HuH-7.5 (cell line): ENCODE results near the gene EXOG.
A peak's percentile ranks its signal among the peaks of the same experiment; 100 is the strongest.

ENCODE experiments used
- DNase-seq: peaks from one replicate; pipeline ENCODE4 v3.0.0; 2011; ENCODE audit warnings: low spot score

The EXOG gene

GRCh38 chr3:38473229-38473628, 22.9 kb upstream of the EXOG start:
- no peak for DNase-seq

DNA sequence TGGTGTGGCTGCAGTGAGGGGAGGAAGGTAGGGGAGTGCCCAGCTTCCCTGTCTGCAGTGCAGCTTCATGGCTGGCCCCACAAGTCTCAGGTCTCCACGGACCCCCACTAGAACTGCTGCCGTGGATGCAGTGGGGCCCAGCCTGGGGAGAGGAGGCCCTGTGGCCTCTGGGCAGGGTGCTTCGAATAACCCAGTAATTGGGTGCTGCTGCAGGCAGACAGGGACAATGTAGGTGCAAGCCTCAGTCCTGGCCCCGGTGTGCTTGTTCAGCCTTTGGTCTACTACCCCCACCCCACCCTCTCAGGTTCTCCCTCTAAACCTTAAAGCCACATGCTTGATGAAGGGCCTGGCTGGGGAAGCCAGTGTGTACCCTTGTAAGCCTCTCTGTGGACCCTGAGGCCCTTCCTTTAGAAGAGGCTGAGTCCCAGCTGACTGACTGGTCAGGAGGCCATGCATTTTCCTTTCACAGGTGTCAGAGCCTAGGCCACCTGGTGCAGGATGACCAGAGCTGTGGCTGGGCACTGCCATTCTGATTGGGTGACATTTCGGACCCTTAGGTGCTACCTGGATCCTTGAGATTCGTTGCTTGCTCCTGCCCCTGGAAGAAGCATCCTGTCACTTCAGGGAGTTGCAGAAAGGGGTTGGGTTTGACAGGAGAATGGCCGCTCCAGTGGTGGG, 21.1 kb upstream of the EXOG start:
- no peak for DNase-seq

GRCh38 chr3:38475716-38476115, 20.4 kb upstream of the EXOG start:
- no peak for DNase-seq

- no peak for DNase-seq
Observed at GRCh38 chr3:38476157-38476756, 19.9 kb upstream of the EXOG start.

GRCh38 chr3:38477057-38477820, 18.9 kb upstream of the EXOG start:
- DNase-seq, result no peak

DNA sequence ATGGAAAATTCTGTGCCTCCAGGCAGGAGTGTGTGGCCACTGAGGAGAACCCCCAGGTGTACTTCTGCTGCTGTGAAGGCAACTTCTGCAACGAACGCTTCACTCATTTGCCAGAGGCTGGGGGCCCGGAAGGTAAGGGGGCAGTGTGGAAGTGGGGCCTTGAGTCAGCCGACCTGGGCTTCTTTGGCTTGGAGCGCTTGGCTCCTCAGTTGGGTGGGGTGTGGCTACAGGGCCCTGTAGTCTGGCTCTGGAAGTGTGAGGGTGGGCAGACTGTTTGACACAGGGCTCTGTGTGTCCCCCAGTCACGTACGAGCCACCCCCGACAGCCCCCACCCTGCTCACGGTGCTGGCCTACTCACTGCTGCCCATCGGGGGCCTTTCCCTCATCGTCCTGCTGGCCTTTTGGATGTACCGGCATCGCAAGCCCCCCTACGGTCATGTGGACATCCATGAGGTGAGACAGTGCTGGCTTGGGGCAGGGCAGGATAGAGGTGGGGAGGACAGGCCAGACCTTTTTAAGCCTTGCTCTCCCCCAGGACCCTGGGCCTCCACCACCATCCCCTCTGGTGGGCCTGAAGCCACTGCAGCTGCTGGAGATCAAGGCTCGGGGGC, 18.2 kb upstream of the EXOG start:
- DNase-seq, result no peak

- DNase-seq, result no peak
Observed at GRCh38 chr3:38478901-38479300, 17.2 kb upstream of the EXOG start.

DNA sequence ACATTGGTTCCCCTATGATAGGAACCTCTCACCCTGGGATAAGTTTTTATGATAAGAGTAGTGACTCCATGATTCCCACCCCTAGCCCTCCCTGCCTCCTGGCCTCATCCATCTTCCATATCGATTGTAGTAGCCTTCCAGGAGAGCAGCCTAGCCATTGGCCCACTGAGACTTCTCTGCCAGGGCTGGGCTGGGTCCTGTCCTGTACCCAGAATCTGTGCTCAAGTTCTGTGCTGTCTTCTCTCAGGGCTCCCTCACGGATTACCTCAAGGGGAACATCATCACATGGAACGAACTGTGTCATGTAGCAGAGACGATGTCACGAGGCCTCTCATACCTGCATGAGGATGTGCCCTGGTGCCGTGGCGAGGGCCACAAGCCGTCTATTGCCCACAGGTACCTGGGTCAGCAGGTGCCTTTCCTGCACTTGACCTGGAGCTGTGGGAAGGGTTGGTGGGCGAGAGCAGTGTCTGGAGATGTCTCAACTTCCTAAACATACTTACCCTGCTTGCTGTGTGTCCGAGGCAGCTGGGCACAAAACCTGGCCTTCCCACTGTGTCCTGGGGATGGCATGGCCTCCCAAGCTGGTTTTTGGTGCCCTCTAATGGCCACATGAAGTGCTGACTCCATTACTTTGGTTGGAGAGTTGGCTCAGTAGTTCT, 16.6 kb upstream of the EXOG start:
- peak; percentile 82 for DNase-seq

GRCh38 chr3:38480093-38480445, 16.1 kb upstream of the EXOG start:
- DNase-seq, result no peak

DNA sequence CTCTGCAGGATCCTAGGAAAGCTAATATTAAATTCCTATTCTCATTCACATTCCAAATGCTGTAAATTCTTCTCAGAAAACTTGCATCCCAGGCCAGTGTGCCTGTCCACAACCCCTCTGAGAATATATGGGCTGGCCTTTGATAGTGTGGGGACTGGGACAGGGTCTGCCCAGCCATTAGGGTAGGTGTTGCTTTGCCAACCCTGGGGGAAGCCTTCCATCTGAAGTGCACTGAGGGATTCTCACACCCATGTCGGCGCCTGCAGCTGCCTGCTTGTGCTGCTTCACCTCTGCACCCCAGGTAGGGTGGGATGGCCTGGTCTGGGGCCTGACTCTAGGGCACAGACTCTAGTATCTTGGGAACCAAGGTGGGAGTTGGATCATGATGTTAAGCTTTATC, 15.2 kb upstream of the EXOG start:
- DNase-seq, result no peak

- no peak for DNase-seq
Observed at GRCh38 chr3:38482951-38483350, 13.2 kb upstream of the EXOG start.

- no peak for DNase-seq
Observed at GRCh38 chr3:38487323-38487722, 8.8 kb upstream of the EXOG start.

- DNase-seq, result no peak
Observed at GRCh38 chr3:38488949-38489348, 7.2 kb upstream of the EXOG start.

DNA sequence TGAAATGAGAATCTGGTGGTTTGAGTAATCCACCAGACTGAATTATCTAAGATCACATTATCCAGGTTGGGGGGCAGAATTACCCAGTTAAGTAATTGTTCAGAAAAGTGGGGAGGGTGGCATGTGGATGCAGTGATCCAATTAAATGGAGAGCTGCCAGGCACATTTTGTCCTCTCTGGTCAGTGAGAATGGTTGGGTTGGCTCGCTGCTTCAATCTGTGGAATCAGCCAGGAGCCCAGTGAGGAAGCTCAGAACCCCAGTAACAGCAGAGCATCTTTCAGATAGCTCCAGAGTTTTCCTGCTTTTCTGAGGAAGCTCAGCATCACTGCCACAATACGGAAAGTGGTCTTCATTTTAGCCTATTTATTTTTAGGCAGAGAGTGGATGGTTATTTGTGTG, 6.4 kb upstream of the EXOG start:
- DNase-seq, result no peak

GRCh38 chr3:38490281-38491030, 5.7 kb upstream of the EXOG start:
- DNase-seq, result no peak

GRCh38 chr3:38491215-38491614, 4.9 kb upstream of the EXOG start:
- no peak for DNase-seq

GRCh38 chr3:38493031-38493430, 3.1 kb upstream of the EXOG start:
- DNase-seq, result no peak

- no peak for DNase-seq
Observed at GRCh38 chr3:38497031-38497430, 891 bp downstream of the EXOG start.

DNA sequence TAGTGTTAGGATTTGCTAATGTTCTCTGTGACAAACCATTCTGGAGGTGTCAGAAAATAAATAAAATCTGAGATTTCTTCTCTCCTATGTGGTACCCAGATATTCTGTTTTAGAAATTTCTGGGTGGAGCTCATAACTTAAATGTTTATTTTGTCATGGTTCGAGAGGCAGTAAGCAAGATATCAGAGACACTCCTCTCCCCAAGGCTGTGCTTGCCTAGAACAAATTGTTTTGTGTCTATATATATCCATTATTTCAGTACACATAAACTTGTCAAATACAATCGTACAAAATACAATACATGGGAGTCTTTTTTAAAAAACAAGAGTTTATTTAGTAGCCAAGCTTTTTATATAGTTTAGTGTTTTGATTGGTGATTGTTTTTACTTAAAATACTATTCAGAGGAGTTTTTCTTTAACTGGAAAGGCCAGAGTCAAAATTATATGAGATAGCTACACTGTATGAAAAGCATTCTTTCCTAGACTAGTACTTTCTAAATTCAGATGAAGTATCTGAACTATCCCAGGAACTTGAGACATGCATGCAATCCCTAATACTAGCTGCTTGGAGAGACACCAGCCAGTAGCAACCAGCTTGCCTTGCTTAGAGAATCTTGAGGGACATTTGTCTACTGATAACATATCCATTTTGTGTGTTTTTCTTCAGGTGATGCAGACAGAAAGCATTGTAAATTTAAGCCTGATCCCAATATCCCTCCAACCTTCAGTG, 4.7 kb downstream of the EXOG start:
- no peak for DNase-seq

DNA sequence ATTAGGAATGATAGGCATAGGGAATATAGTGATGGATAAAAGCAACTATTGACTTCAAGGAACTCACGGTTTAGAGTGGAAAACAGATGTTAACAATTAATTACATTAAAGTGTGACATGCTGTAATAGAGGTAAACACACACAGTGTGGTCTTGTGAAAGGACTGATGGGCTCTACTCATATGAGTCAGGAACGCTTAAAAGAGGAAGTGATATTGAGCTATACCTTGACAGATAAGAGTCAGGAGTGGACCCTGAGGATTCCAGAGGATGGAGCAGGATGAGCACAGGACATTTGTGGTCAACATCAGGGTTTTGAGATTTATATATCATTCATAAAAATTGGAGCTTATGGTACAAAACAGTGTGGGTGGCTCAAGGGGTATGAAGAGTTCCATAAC, 11.0 kb downstream of the EXOG start:
- DNase-seq, result no peak

DNA sequence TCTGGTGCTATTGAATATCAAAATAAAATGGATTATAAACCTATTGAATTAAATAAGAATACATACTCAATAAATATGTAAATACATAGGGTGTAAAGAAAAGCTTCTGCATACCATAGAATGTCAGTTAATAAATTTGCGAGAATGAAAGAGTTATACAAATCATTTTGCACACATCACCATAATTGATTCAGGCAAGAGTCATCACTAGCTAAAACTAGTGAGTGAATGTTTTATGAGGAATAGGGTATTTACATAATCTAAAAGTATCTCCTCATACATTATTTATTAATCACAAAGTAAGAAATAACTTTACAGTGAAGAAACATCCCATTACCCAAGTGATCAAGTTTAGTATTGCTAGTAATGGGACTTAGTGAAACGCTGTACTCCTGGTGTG, 13.6 kb downstream of the EXOG start:
- DNase-seq, result no peak
